ENCODE results near the gene RALGAPA2. TPM values are rescaled to one million over a fixed set of nuclear protein-coding genes. Genes with fewer than 3 reads are reported as not detected.

Gene RALGAPA2
- total and polyA plus RNA-seq, 2 experiments from 2014 or later, result 1.3 to 2.6 TPM

DNA sequence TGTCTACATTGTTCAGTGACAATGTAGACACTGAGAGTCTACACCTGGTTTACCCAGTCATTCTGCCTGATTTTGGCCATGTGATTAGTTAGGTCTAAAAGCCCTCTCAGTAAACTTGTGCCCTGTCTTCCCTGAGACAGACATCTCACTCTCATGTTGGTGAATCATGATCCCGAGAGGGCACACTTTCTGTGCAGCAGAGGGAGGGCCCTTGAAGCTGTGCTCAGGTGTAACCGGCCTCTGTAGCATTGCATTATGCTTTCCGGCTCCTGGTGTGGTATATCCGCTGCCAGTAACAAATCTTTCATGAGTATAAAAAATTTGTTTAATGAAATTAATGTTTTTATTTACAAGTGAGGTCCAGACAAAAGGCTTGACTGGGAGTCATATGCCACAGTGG is 85.0 kb downstream of the RALGAPA2 start:
- no peak for DNase-seq
- Histone ChIP-seq H3K9ac (no peak overlapping the region), H3K9me3 (ENCODE audit: low read depth) (no peaks in the 10 kb centered on the region), H3F3A (ENCODE audit: insufficient read depth) (0 out of 2 replicates have a peak, but pooled peaks cover 2% of the 10 kb centered on the region), H3K27me3 (replicated peaks; ENCODE audit: insufficient read depth) (no peaks in the 10 kb centered on the region), H3K36me3 (ENCODE audit: low read depth) (no peaks in the 10 kb centered on the region), H4K20me1 (ENCODE audit: insufficient read depth) (no peaks in the 10 kb centered on the region), H2AFZ (no peak overlapping the region), H3K79me2 (ENCODE audit: insufficient read depth) (no peaks in the 10 kb centered on the region), H3K4me1 (ENCODE audit: insufficient read depth) (no peaks in the 10 kb centered on the region), H3K9me2 (ENCODE audit: insufficient read depth) (no peaks in the 10 kb centered on the region), H3K27ac (no peak overlapping the region), H3K4me3 (no peak overlapping the region), H3K4me2 (ENCODE audit: unreplicated experiment) (no peak overlapping the region)
- TF ChIP-seq EZH2phosphoT487 (IDR thresholded peaks at IDR 0.05; ENCODE audit: insufficient read depth, low read depth), result no peak
- 91 to 96% methylated on average over 4 of the region's 4 CpGs for WGBS, 2 experiments (ENCODE audit: low coverage in 1 of 2, low lambda C conversion rate in 2 of 2, missing lambda C conversion rate in 2 of 2)
- in situ Hi-C loops (cut with MboI), result no loop called here

DNA sequence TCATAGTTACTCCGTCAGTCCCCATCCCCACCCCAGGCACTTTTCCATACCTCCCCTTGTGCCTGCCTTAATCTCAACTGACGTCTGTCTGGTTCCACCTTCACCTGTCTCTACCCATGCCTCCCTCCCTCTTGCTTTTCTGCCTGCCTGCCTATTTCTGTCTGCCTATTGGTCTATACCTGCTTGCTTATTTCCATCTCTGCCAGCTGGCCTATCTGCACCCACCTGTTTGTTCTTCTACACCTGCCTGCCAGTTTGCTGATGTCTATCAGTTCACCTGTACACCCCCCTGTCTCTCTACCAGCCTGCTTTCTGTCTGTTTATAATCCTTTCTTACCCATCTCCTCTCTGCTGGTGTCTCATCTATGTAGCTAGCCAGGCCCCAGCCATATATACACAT is 87.5 kb downstream of the RALGAPA2 start:
- WGBS, 2 experiments (ENCODE audit: low coverage in 1 of 2, low lambda C conversion rate in 2 of 2, missing lambda C conversion rate in 2 of 2), result 75 to 91% methylated on average over 2 of the region's 2 CpGs
- Histone ChIP-seq H3K4me2 (ENCODE audit: unreplicated experiment) (no peak overlapping the region), H3K4me1 (ENCODE audit: insufficient read depth) (no peaks in the 10 kb centered on the region), H3F3A (ENCODE audit: insufficient read depth) (no peaks in the 10 kb centered on the region), H3K36me3 (ENCODE audit: low read depth) (no peaks in the 10 kb centered on the region), H3K9ac (no peak overlapping the region), H3K4me3 (no peak overlapping the region), H3K9me3 (ENCODE audit: low read depth) (no peaks in the 10 kb centered on the region), H3K27ac (no peak overlapping the region), H2AFZ (no peak overlapping the region), H3K9me2 (ENCODE audit: insufficient read depth) (no peaks in the 10 kb centered on the region), H3K79me2 (ENCODE audit: insufficient read depth) (no peaks in the 10 kb centered on the region), H4K20me1 (ENCODE audit: insufficient read depth) (no peaks in the 10 kb centered on the region), H3K27me3 (replicated peaks; ENCODE audit: insufficient read depth) (no peaks in the 10 kb centered on the region)
- no peak for DNase-seq
- in situ Hi-C loops (cut with MboI), result no loop called here
- TF ChIP-seq EZH2 (IDR thresholded peaks at IDR 0.05; ENCODE audit: insufficient read depth, poor library complexity, severe bottlenecking) (no peak), EZH2phosphoT487 (IDR thresholded peaks at IDR 0.05; ENCODE audit: insufficient read depth, low read depth) (no peak)

DNA sequence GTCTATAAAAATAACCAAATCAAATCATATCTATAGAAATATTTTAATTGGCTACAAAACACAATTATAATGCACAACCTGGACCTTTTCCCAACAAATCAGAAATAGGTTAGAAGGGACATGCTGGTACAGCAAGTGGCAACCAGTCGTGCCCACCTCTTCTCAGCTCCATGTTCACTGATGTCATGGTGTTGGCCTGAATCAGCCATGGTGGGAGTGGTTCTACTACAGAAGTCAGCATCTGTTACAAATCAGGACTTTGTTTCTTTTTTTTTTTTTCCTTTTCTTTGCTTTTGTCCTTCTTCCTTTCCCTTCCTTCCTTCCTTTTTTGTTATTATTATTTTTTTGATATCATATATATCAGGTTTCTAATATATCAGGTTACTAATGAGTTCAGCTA is 91.2 kb downstream of the RALGAPA2 start:
- no peak for TF ChIP-seq EZH2phosphoT487 (IDR thresholded peaks at IDR 0.05; ENCODE audit: insufficient read depth, low read depth)
- no peak for TF ChIP-seq EZH2 (IDR thresholded peaks at IDR 0.05; ENCODE audit: insufficient read depth, poor library complexity, severe bottlenecking)
- no peak overlapping the region for H2AFZ ChIP-seq
- H4K20me1 ChIP-seq (ENCODE audit: insufficient read depth), result no peaks in the 10 kb centered on the region
- H3K9ac ChIP-seq, result no peak overlapping the region
- DNase-seq, result peak; percentile 25
- no peaks in the 10 kb centered on the region for H3K9me3 ChIP-seq (ENCODE audit: low read depth)
- H3K79me2 ChIP-seq (ENCODE audit: insufficient read depth), result no peaks in the 10 kb centered on the region
- no peaks in the 10 kb centered on the region for H3K4me1 ChIP-seq (ENCODE audit: insufficient read depth)
- in situ Hi-C loops (cut with MboI), result no loop called here
- no peaks in the 10 kb centered on the region for H3F3A ChIP-seq (ENCODE audit: insufficient read depth)
- H3K27ac ChIP-seq, result no peak overlapping the region
- no peaks in the 10 kb centered on the region for H3K27me3 ChIP-seq (replicated peaks; ENCODE audit: insufficient read depth)
- WGBS, 2 experiments (ENCODE audit: low coverage in 1 of 2, low lambda C conversion rate in 2 of 2, missing lambda C conversion rate in 2 of 2), result 4 to 9% methylated on average over 1 of the region's 1 CpG
- H3K4me2 ChIP-seq (ENCODE audit: unreplicated experiment), result no peak overlapping the region
- no peaks in the 10 kb centered on the region for H3K36me3 ChIP-seq (ENCODE audit: low read depth)
- no peak overlapping the region for H3K4me3 ChIP-seq
- no peaks in the 10 kb centered on the region for H3K9me2 ChIP-seq (ENCODE audit: insufficient read depth)

DNA sequence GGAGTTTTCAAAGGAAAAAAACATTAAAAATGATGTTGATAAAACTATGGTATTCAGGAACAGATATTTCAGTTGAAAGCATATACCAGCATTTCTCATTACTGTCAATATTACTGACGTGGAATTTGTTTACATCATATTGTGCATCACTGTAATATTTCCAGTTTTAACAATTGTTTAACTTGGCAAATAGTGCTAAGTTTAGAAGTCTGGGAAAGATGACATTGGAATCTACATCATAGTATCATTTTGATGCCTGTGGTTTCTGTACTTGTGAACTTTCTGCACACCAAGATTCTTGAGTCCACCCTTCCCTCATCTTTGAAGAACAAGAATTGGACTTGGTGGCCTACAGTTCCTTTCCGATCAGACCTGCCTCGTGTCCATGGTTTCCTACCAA is 98.1 kb downstream of the RALGAPA2 start:
- H3K4me2 ChIP-seq (ENCODE audit: unreplicated experiment), result no peak overlapping the region
- H3K36me3 ChIP-seq (ENCODE audit: low read depth), result no peaks in the 10 kb centered on the region
- no peaks in the 10 kb centered on the region for H3K4me1 ChIP-seq (ENCODE audit: insufficient read depth)
- no peak for TF ChIP-seq EZH2 (IDR thresholded peaks at IDR 0.05; ENCODE audit: insufficient read depth, poor library complexity, severe bottlenecking)
- no peak for TF ChIP-seq EZH2phosphoT487 (IDR thresholded peaks at IDR 0.05; ENCODE audit: insufficient read depth, low read depth)
- DNase-seq, result no peak
- no peaks in the 10 kb centered on the region for H3K27me3 ChIP-seq (replicated peaks; ENCODE audit: insufficient read depth)
- no peaks in the 10 kb centered on the region for H3K79me2 ChIP-seq (ENCODE audit: insufficient read depth)
- H3K9ac ChIP-seq, result no peak overlapping the region
- H2AFZ ChIP-seq, result no peak overlapping the region
- no peak overlapping the region for H3K4me3 ChIP-seq
- in situ Hi-C loops (cut with MboI), result no loop called here
- no peaks in the 10 kb centered on the region for H3F3A ChIP-seq (ENCODE audit: insufficient read depth)
- H4K20me1 ChIP-seq (ENCODE audit: insufficient read depth), result no peaks in the 10 kb centered on the region
- H3K9me3 ChIP-seq (ENCODE audit: low read depth), result no peaks in the 10 kb centered on the region
- 82 to 84% methylated on average over 3 of the region's 3 CpGs for WGBS, 2 experiments (ENCODE audit: low coverage in 1 of 2, low lambda C conversion rate in 2 of 2, missing lambda C conversion rate in 2 of 2)
- H3K27ac ChIP-seq, result no peak overlapping the region
- H3K9me2 ChIP-seq (ENCODE audit: insufficient read depth), result no peaks in the 10 kb centered on the region

DNA sequence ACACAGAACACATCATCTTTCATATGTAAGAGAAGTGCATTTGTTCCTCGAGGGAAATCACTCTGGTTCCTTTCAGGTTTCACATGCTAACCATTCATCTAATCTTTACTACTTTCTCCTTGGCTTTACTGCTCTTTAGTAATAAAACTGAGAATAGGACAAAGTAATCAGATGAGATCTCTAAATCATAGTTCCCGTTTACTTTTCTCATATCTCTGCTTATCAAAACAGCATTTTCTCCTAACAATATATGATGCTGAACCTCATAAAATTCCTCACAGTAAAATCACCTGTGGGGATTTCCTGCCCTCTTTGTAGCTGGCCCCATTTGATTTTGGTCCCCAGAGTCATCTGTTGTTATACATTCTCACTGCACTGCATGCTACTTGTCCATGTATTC is 100.2 kb downstream of the RALGAPA2 start:
- Histone ChIP-seq H3F3A (ENCODE audit: insufficient read depth) (no peaks in the 10 kb centered on the region), H3K9me3 (ENCODE audit: low read depth) (no peaks in the 10 kb centered on the region), H3K4me2 (ENCODE audit: unreplicated experiment) (no peak overlapping the region), H3K9ac (no peak overlapping the region), H3K9me2 (ENCODE audit: insufficient read depth) (no peaks in the 10 kb centered on the region), H3K27me3 (replicated peaks; ENCODE audit: insufficient read depth) (no peaks in the 10 kb centered on the region), H3K4me1 (ENCODE audit: insufficient read depth) (no peaks in the 10 kb centered on the region), H4K20me1 (ENCODE audit: insufficient read depth) (no peaks in the 10 kb centered on the region), H2AFZ (no peak overlapping the region), H3K79me2 (ENCODE audit: insufficient read depth) (no peaks in the 10 kb centered on the region), H3K27ac (no peak overlapping the region), H3K4me3 (no peak overlapping the region), H3K36me3 (ENCODE audit: low read depth) (no peaks in the 10 kb centered on the region)
- in situ Hi-C loops (cut with MboI), result no loop called here
- TF ChIP-seq EZH2phosphoT487 (IDR thresholded peaks at IDR 0.05; ENCODE audit: insufficient read depth, low read depth) (no peak), EZH2 (IDR thresholded peaks at IDR 0.05; ENCODE audit: insufficient read depth, poor library complexity, severe bottlenecking) (no peak)
- DNase-seq, result no peak
- 95 to 96% methylated on average over 2 of the region's 2 CpGs for WGBS, 2 experiments (ENCODE audit: low coverage in 1 of 2, low lambda C conversion rate in 2 of 2, missing lambda C conversion rate in 2 of 2)

Data from GM23248 (cell line).